ENCODE measurements around the gene CDH23. TPM values are rescaled to one million over a fixed set of nuclear protein-coding genes. Genes with fewer than 3 reads are reported as not detected.

Gene CDH23
- total RNA-seq, 3 donors from 2014 or later, result 1.8 to 3.6 (median 3.0) TPM

DNA sequence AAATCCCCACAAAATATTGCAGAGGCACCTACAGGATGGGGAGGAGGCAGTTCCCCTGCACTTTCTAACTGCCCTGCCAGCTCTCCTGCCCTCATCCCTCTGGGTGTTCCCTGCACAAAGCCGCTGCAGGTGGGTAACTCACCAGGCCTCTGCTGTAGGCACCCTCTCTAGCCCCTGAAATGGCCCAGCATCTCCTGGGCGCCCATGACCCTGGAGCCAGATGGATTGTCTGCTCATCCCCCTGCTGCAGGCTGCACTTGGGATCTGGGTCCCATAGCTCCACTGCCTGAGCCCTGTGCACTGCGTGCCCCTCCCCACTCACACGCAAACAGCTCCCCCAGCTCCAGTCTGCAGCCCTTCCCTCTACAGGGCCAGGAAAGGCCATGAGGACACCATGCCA lies 192.0 kb downstream of the CDH23 start:
- no peaks in the 10 kb centered on the region for H3K4me1 ChIP-seq (ENCODE audit: low read depth)
- no peaks in the 10 kb centered on the region for H3K36me3 ChIP-seq (ENCODE audit: low read depth)
- ATAC-seq (no peak), DNase-seq (no peak)
- no peaks in the 10 kb centered on the region for H3K9me3 ChIP-seq
- intact Hi-C loops (cut with DNase I, micrococcal nuclease), result no loop called here
- no peak overlapping the region for H3K4me3 ChIP-seq
- TF ChIP-seq, protein P1, sequence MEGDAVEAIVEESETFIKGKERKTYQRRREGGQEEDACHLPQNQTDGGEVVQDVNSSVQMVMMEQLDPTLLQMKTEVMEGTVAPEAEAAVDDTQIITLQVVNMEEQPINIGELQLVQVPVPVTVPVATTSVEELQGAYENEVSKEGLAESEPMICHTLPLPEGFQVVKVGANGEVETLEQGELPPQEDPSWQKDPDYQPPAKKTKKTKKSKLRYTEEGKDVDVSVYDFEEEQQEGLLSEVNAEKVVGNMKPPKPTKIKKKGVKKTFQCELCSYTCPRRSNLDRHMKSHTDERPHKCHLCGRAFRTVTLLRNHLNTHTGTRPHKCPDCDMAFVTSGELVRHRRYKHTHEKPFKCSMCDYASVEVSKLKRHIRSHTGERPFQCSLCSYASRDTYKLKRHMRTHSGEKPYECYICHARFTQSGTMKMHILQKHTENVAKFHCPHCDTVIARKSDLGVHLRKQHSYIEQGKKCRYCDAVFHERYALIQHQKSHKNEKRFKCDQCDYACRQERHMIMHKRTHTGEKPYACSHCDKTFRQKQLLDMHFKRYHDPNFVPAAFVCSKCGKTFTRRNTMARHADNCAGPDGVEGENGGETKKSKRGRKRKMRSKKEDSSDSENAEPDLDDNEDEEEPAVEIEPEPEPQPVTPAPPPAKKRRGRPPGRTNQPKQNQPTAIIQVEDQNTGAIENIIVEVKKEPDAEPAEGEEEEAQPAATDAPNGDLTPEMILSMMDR (IDR thresholded peaks at IDR 0.05), result no peak

DNA sequence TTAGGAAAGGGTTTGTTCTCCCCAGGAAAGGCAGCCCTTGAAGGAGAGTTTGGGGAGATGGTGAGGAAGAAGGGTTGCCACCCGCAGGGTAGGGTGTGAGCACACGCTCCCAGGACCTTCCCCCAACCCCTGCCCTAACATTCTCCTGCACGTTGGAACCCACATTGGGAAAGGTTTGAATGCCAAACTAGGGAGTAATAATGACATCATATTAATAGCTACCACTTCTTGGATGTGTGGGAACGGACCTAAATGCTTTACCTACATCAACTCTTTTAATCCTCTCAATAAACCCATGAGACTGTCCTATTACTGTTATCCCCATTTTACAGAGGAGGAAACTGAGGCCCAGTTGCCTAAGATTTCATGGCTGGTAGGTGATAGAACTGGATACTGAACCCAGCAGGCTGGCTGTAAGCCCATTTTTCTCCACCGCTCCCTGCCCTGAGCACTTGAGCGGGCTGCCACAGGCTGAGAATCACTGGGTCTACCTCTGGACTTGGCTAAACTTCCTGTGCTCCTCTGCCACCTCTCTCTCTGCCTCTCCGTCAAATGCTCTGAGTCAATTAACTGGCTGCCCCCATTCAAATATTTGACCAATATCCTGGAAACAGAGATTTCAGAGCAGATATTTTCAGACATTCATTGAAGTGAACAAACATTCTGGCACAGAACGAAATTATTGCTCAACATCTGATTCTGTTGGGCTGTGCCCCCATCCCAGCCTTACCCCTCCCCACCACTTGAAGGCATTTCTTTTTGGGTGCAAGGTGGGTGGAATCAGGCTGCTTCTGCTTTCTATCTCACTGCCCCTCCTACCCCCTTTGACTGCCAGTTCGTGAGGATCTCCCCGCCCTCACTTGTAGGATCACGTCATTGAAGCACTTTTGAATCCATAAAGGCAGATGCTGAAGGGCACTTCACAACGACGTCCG lies 193.2 kb downstream of the CDH23 start:
- intact Hi-C loops (cut with DNase I, micrococcal nuclease), result no loop called here
- TF ChIP-seq, protein P1 (IDR thresholded peaks at IDR 0.05), result no peak
- ATAC-seq, result no peak
- Histone ChIP-seq H3K9me3 (no peaks in the 10 kb centered on the region), H3K4me1 (ENCODE audit: low read depth) (no peaks in the 10 kb centered on the region), H3K4me3 (no peak overlapping the region), H3K36me3 (ENCODE audit: low read depth) (no peaks in the 10 kb centered on the region)
- no peak for DNase-seq

DNA sequence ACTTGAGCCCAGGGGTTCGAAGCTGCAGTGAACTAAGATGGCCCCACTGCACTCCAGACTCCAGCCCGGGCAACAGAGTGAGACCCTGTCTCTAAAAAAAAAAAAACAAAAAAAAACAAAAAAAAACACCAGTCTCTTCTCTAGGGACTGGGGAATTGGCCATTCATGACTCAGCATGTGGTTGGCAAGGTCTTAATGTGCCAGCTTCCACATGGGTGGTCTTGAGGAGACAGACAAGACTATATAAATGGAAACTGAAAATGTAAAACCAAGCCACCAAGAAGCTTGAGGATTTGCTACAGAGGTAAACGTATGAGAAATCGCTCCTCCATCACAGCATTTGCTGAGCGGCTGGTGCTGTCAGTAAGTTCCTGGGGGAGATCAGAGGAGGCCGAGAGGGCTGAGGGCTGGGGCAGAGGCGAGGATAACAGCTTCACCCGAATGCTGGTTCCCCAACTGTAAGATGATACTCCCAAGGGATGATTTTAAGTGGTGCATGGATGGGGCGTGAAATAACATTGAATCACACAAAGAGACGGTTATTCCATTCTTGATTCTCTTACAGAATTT lies 194.1 kb downstream of the CDH23 start:
- Histone ChIP-seq H3K36me3 (ENCODE audit: low read depth) (no peaks in the 10 kb centered on the region), H3K4me3 (no peak overlapping the region), H3K4me1 (ENCODE audit: low read depth) (no peaks in the 10 kb centered on the region), H3K9me3 (no peaks in the 10 kb centered on the region)
- no peak for DNase-seq
- intact Hi-C loops (cut with DNase I, micrococcal nuclease), result no loop called here
- TF ChIP-seq, protein P1 (IDR thresholded peaks at IDR 0.05), result no peak
- ATAC-seq, result no peak

DNA sequence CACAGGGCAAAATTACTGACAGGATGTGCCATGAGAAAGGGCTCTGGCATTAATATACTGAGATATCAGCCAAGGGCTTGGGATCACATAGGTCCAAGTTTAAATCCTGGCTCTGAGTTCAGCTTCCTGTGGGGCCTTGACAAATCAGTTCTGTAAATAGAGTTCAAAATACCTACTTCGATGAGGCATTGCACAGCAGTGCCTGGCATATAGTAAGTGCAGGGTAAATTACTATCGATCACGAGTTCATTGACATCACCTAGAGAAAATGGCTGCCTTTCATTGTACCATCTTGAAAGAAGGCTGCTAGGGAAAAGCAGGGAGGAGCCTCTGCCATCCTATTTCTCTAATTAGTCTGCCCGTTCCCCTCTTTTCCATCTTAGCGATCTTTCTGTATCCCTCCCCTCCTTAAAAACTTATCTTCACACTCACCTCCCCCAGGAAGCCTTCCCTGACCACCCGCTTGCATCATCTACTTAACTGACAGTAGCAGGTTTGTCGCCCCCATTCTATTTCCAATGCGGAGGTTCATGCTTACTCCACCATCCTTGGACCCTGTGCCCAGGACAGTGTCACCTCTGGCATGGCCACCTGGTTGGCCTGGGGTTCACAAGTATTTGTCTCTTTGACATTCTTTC lies 198.3 kb downstream of the CDH23 start:
- DNase-seq (no peak), ATAC-seq (no peak)
- intact Hi-C loops (cut with DNase I, micrococcal nuclease), result no loop called here

DNA sequence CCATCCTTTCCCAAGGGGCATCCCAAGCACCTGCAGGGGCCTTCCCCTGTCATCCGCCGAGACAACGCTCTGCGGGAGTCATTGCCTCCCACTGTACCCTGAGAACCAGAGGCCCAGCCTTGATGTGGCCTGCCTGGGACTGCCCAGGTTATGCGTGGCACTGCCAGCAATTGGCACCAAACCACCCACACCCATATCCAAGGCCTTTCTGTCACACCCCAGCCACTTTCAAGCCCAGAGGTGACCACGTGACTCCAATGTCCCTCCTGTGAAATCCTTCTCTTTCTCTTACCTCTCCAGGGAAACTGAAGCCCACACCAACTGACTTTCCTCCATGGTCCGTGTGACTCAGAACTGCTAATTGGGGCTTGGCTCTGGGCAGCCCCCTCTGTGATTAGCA lies 198.9 kb downstream of the CDH23 start:
- intact Hi-C loops (cut with DNase I, micrococcal nuclease), result no loop called here
- no peak for DNase-seq
- no peaks in the 10 kb centered on the region for H3K36me3 ChIP-seq (ENCODE audit: low read depth)
- TF ChIP-seq, protein P1 (IDR thresholded peaks at IDR 0.05), result no peak
- ATAC-seq, result no peak
- peaks cover 4% of the 10 kb centered on the region for H3K4me1 ChIP-seq (ENCODE audit: low read depth)
- no peaks in the 10 kb centered on the region for H3K9me3 ChIP-seq
- H3K4me3 ChIP-seq, result no peak overlapping the region

More for the DNA sequence above, 198.3 kb downstream of the CDH23 start:
- no peak overlapping the region for H3K4me3 ChIP-seq
- no peaks in the 10 kb centered on the region for H3K36me3 ChIP-seq (ENCODE audit: low read depth)
- TF ChIP-seq, protein P1 (IDR thresholded peaks at IDR 0.05), result no peak
- H3K9me3 ChIP-seq, result no peaks in the 10 kb centered on the region
- peaks cover 4% of the 10 kb centered on the region for H3K4me1 ChIP-seq (ENCODE audit: low read depth)
